Right atrium auricular region (tissue), 2 donors: ENCODE results near the gene SLC22A14. TPM values are rescaled to one million over a fixed set of nuclear protein-coding genes. Genes with fewer than 3 reads are reported as not detected.

Experiments
- DNase-seq: peaks from one replicate; pipeline ENCODE4 v3.0.0-alpha.2; 2019; ENCODE audit warnings: low spot score
- H3K27ac ChIP-seq, 2 donors: fragments of 200-600 bp; sonication (generic); 1 replicate in 1 of 2; 2 replicates in 1 of 2; pipeline ENCODE4 v1.5.1; 2016 to 2019
- H3K27me3 ChIP-seq, 2 donors: fragments of 200-600 bp; sonication (generic); one replicate each; pipeline versions ENCODE4 v1.5.1 to v1.6.0; 2017 to 2019
- H3K36me3 ChIP-seq: fragments of 200-600 bp; sonication (generic); one replicate; pipeline ENCODE4 v1.5.1; 2016
- H3K4me1 ChIP-seq, 2 donors: fragments of 200-600 bp; sonication (generic); one replicate each; pipeline versions ENCODE4 v1.5.1 to v1.6.0; 2017 to 2019
- H3K4me3 ChIP-seq, 2 donors: fragments of 200-600 bp; sonication (generic); 1 replicate in 1 of 2; 2 replicates in 1 of 2; pipeline ENCODE4 v1.5.1; 2017 to 2019; ENCODE audit warnings: mild to moderate bottlenecking in 1 of 2, moderate library complexity in 1 of 2
- H3K9me3 ChIP-seq, 2 donors: fragments of 200-600 bp; sonication (generic); one replicate each; pipeline ENCODE4 v1.5.1; 2019
- total RNA-seq, 2 donors: library from RNA; depleted of rRNA; stranded (reverse); fragments of >200 nt; gene quantifications; one replicate each; pipeline ENCODE4 v1.1.0, GENCODE V29; 2016
- TF ChIP-seq, protein P1 (sequence below), 2 donors: fragments of 200-600 bp; sonication (generic); IDR thresholded peaks; one replicate each; pipeline ENCODE4 v1.5.1; 2019; ENCODE audit warnings: antibody characterized with exemption in 2 of 2

The SLC22A14 gene
- total RNA-seq, 2 donors from 2014 or later = not detected

DNA sequence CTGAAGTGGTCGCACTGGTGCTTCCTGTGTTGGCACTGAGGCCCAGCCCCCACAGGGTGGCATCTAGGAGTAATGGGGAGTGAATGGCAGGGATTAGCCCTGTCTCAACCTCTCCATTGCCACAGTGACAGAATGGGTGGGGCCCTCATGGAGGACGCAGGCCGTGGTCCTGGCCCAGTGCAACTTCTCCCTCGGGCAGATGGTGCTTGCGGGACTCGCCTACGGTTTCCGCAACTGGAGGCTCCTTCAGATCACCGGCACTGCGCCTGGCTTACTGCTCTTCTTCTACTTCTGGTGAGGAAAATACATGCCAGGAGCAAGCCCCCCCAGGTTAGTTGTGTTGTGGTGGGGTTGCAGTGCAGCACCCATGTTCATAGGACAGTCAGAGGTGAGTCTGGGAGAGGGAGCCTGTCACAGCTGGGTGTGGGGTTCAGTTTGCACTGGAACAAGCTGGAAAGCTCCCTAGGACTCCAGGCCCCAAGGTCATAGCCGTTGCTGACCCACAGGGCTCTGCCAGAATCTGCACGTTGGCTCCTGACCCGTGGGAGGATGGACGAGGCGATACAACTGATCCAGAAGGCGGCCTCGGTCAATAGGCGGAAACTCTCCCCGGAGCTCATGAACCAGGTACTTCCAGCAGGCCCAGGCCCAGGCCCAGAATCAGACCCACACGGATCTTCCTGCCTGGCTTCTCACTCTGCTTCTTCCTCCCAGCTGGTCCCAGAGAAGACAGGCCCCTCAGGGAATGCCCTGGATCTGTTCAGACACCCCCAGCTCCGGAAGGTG, 7.0 kb upstream of the SLC22A14 start:
- TF ChIP-seq, protein P1, sequence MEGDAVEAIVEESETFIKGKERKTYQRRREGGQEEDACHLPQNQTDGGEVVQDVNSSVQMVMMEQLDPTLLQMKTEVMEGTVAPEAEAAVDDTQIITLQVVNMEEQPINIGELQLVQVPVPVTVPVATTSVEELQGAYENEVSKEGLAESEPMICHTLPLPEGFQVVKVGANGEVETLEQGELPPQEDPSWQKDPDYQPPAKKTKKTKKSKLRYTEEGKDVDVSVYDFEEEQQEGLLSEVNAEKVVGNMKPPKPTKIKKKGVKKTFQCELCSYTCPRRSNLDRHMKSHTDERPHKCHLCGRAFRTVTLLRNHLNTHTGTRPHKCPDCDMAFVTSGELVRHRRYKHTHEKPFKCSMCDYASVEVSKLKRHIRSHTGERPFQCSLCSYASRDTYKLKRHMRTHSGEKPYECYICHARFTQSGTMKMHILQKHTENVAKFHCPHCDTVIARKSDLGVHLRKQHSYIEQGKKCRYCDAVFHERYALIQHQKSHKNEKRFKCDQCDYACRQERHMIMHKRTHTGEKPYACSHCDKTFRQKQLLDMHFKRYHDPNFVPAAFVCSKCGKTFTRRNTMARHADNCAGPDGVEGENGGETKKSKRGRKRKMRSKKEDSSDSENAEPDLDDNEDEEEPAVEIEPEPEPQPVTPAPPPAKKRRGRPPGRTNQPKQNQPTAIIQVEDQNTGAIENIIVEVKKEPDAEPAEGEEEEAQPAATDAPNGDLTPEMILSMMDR (IDR thresholded peaks at IDR 0.05) = no peak
- Histone ChIP-seq H3K4me3 (no peak overlapping the region), H3K4me1 (no peaks in the 10 kb centered on the region), H3K27ac (no peak overlapping the region), H3K27me3 (no peaks in the 10 kb centered on the region), H3K36me3 (no peaks in the 10 kb centered on the region), H3K9me3 (no peaks in the 10 kb centered on the region)
- DNase-seq = no peak

DNA sequence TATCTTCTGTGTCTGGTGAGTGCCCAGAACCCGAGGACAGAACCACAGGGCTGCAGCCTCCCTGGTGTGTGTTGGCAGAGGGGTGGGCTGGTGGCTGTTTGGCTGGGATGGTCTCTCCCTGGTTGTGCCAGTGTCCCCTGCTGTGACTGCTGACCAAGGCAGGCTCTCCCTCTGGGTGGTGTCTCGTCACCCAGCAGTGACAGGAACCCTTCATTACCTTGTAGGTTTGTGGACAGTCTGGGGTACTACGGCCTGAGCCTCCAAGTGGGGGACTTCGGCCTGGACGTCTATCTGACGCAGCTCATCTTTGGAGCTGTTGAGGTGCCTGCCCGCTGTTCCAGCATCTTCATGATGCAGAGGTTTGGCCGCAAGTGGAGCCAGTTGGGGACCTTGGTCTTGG, 6.4 kb upstream of the SLC22A14 start:
- Histone ChIP-seq H3K9me3 (no peaks in the 10 kb centered on the region), H3K36me3 (no peaks in the 10 kb centered on the region), H3K4me1 (no peaks in the 10 kb centered on the region), H3K4me3 (no peak overlapping the region), H3K27ac (no peak overlapping the region), H3K27me3 (no peaks in the 10 kb centered on the region)
- no peak for DNase-seq
- TF ChIP-seq, protein P1 (IDR thresholded peaks at IDR 0.05) = no peak

DNA sequence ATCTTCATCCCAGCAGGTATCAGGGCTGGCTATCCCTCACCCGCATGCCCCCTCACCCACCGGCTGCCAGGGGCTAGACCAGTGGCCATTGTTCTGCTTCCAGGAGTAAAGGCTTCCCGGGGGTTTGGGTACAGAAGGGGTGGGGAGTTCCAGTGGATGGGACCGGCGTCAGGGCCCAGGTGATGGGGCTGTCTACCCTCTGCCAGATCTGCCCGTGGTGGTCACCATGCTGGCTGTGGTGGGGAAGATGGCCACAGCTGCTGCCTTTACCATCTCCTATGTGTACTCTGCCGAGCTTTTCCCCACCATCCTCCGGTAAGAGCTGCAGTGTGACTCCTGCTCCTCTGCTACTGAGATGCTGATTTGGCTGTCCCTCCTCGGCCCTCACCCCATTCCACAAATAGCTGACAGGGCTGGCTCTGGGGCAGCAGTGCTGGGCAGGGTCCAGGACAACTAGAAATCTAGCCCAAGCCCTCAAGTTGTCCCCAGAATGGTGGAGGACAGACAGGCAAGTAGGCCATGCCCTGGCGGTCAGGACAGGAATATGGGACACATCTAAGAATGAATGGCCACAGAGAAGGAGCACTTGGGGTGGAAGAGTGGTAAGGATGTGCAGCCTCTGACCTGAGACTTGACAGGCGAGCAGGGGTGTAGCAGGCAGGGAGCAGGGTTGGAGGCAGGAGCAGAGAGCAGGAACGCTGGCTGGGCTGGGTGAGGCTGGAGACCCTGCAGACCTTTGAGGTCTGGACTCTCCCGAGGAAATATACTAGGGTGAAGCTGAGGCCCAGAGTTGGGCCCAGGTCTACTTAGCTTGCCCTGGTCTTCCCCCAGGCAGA, 5.8 kb upstream of the SLC22A14 start:
- Histone ChIP-seq H3K9me3 (no peaks in the 10 kb centered on the region), H3K27ac (no peak overlapping the region), H3K4me3 (no peak overlapping the region), H3K4me1 (no peaks in the 10 kb centered on the region), H3K27me3 (no peaks in the 10 kb centered on the region), H3K36me3 (no peaks in the 10 kb centered on the region)
- TF ChIP-seq, protein P1 (IDR thresholded peaks at IDR 0.05) = no peak
- no peak for DNase-seq

DNA sequence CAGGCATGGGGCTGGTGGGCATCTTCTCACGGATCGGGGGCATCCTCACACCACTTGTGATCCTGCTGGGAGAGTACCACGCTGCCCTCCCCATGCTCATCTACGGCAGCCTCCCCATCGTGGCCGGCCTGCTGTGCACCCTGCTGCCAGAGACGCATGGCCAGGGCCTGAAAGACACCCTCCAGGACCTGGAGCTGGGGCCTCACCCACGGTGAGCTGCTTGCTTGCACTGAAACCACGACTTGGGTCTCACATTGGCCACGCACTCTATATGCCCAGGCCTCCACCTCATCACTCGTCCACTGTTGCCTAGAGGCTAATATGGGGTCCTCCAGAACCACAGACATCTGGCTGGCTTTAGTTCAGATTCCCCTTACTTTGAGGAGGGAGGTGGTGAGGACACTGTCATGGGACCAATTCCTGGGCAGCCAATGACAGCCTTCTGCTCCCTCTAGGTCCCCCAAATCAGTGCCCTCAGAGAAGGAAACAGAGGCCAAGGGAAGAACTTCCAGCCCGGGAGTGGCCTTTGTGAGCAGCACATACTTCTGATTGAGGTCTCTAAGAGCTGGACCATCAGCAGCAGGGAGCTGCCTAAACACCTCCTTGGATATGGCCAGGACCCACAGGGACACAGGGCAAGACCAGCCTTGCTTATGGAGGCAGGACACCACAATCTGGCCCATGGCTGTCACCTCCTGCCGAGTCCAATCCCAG, 5.0 kb upstream of the SLC22A14 start:
- Histone ChIP-seq H3K4me3 (no peak overlapping the region), H3K27me3 (no peaks in the 10 kb centered on the region), H3K4me1 (no peaks in the 10 kb centered on the region), H3K36me3 (no peaks in the 10 kb centered on the region), H3K27ac (no peak overlapping the region), H3K9me3 (no peaks in the 10 kb centered on the region)
- no peak for DNase-seq
- TF ChIP-seq, protein P1 (IDR thresholded peaks at IDR 0.05) = no peak

DNA sequence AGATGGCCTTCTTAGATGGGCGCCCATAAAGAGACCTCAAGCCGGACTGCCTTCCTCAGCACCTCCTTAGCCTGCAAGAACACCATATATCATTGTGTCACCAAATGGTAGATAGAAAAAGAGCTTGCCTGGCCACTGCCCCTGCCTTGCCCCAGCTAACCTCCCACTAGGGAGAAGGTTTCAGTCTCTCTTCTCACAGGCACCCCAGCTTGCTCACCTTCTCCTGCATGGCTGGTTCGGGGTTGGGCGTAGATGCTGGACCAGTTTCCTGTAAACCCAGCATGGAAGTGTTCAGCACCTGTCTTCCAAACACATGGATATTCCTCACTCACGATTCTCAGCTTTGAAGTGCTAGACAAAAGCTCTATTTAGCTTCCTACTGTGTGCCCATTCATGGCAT, 3.3 kb upstream of the SLC22A14 start:
- Histone ChIP-seq H3K27ac (no peak overlapping the region), H3K27me3 (no peaks in the 10 kb centered on the region), H3K4me1 (no peaks in the 10 kb centered on the region), H3K9me3 (no peaks in the 10 kb centered on the region), H3K36me3 (no peaks in the 10 kb centered on the region), H3K4me3 (no peak overlapping the region)
- TF ChIP-seq, protein P1 (IDR thresholded peaks at IDR 0.05) = no peak
- DNase-seq = no peak
